IPS-18a (cell line): ENCODE data around the gene BNIP5.
"Not testable (repeated sequence)": the region's sequence is repeated elsewhere in the genome, so short reads cannot be mapped to it uniquely, and the experiment has no call there.

Experiments used
- H3K27ac ChIP-seq: one replicate; pipeline ENCODE4 v1.5.1; 2013; ENCODE audit warnings: low read length
- H3K27me3 ChIP-seq: one replicate; pipeline ENCODE4 v1.6.1; 2013; ENCODE audit warnings: mild to moderate bottlenecking, low read length; ENCODE audit not compliant: control insufficient read depth, insufficient read depth
- H3K36me3 ChIP-seq: one replicate; pipeline ENCODE4 v1.6.1; 2013; ENCODE audit warnings: low read depth, low read length; ENCODE audit not compliant: control insufficient read depth
- H3K4me1 ChIP-seq: one replicate; pipeline ENCODE4 v1.6.1; 2013; ENCODE audit warnings: low read depth, low read length; ENCODE audit not compliant: control insufficient read depth
- H3K4me3 ChIP-seq: one replicate; pipeline ENCODE4 v1.5.1; 2013; ENCODE audit warnings: low read length
- H3K9ac ChIP-seq: one replicate; pipeline ENCODE4 v1.6.1; 2013; ENCODE audit warnings: mild to moderate bottlenecking, low read length, moderate library complexity
- H3K9me3 ChIP-seq: one replicate; pipeline ENCODE4 v1.6.1; 2013; ENCODE audit warnings: low read depth, low read length; ENCODE audit not compliant: control insufficient read depth

The BNIP5 gene

DNA sequence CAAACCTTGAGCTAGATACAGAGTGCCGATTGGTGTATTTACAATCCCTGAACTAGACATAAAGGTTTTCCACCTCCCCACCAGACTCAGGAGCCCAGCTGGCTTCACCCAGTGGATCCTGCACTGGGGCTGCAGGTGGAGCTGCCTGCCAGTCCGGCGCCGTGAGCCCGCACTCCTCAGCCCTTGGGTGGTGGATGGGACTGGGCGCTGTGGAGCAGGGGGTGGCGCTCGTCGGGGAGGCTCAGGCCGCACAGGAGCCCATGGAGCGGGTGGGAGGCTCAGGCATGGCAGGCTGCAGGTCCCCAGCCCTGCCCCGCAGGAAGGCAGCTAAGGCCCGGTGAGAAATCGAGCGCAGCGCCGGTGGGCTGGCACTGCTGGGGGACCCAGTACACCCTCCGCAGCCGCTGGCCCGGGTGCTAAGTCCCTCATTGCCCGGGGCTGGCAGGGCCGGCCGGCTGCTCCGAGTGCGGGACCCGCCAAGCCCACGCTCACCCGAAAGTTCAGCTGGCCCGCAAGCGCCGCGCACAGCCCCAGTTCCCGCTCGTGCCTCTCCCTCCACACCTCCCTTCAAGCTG is 27.5 kb upstream of the BNIP5 start:
- not testable (repeated sequence) for H3K27ac ChIP-seq, H3K36me3 ChIP-seq, H3K27me3 ChIP-seq, H3K4me1 ChIP-seq, H3K4me3 ChIP-seq, H3K9ac ChIP-seq, H3K9me3 ChIP-seq

DNA sequence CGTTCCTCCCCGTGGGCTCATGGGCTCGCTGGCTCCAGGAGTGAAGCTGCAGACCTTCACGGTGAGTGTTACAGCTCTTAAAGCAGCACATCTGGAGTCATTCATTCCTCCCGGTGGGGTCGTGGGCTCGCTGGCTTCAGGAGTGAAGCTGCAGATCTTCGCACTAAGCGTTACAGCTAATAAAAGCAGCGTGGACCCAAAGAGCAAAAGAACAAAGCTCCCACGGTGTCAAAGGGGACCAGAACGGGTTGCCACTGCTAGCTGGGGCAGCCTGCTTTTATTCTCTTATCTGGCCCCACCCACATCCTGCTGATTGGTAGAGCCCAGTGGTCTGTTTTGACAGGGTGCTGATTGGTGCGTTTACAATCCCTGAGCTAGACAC is 26.7 kb upstream of the BNIP5 start:
- H3K36me3 ChIP-seq, H3K9me3 ChIP-seq, H3K4me3 ChIP-seq, H3K9ac ChIP-seq, H3K27ac ChIP-seq, H3K4me1 ChIP-seq, H3K27me3 ChIP-seq: not testable (repeated sequence)

DNA sequence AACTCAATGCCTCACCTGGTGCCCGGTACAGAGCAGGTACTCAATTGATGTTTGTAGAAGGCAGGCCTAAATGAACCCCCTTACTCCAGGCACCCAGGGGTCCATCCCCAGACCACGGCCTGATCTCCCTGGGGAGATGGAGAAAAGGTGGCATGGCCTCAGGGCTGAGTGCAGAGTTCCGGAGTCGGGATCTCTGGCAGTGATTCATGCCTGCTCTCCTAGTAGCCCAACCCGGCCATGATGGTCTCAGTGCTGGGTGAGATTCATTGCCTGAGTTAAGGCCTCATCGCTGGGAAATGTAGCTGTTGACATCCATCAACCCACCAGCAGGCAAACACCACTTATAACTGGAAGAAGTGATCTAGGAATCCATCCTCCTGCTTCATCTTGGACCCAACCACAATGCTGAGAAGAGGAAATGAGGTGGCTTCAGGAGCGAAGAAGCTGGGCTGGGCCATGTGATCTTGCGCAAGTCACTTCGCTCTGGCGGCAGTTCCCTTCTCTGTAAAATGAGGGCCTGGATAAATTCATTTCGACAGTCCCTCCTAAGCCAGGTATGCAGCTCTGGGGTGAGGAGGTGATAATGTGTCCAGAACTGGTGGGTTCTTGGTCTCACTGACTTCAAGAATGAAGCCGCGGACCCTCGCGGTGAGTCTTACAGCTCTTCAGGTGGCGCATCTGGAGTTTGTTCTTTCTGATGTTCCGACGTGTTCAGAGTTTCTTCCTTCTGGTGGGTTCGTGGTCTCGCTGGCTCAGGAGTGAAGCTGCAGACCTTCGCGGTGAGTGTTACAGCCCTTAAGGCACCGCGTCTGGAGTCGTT is 26.1 kb upstream of the BNIP5 start:
- Histone ChIP-seq H3K4me3 (no peak overlapping the region), H3K4me1 (no peaks in the 10 kb centered on the region), H3K9me3 (no peaks in the 10 kb centered on the region), H3K27ac (no peak overlapping the region), H3K27me3 (no peaks in the 10 kb centered on the region), H3K9ac (no peak overlapping the region), H3K36me3 (no peaks in the 10 kb centered on the region)

DNA sequence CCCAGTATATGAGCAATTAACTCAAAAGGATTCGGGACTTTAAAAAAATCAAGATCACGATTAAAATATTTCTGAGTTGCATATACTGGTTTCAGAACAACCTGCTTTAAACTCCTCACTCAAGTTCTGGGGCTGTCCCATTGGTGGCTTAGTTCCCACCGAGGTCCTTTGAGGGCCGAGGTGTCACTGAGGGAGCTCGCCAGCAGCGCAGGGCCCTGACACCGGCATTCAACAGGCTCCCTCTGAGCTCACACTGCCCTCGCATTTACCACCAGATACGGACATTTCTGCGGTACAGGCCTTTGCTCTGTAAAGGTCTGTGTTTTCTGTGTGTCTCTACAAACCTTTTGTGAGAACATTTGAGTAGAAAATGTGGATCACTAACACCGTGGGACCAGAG is 24.4 kb upstream of the BNIP5 start:
- Histone ChIP-seq H3K9ac (no peak overlapping the region), H3K27ac (no peak overlapping the region), H3K9me3 (no peaks in the 10 kb centered on the region), H3K4me3 (no peak overlapping the region), H3K4me1 (no peaks in the 10 kb centered on the region), H3K36me3 (no peaks in the 10 kb centered on the region), H3K27me3 (no peaks in the 10 kb centered on the region)

DNA sequence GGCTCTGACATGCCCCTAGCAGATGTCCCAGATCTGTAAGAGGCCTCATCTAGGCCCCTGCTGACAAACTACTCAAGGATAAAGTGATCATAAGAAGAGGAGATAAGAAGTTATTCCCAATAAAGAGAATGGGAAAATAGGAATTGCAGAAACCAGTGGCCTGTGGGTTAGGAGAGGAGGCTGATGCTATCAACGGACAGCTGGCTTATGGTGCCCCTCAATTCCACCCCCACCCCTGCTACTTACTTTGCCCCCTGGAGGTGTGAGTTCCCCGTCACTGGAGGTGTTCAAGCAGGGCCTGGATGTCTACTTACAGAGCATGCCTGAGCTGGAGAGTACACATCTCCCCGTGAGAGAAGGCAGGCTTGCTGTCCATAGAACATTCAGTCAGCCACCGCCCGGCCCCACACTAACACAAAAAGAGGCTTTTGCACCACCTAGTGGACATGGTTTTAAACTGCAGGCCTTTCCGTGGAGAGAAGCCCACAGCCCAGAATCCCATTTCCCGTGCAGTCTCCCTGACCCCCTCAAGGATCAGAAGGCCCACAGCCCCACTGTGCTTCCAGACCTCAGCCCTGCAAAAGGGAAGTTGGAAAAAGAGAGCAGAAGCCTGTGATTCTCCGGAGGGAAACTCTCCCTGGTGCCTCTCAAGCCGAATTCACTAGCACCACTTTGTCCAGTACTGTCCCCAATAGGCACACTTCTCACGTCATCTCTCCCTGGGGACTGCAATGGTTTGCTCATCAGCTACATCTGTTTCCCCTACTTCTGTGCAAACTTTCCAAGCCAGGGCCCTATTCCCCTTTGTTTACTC is 23.8 kb upstream of the BNIP5 start:
- Histone ChIP-seq H3K4me3 (no peak overlapping the region), H3K27ac (no peak overlapping the region), H3K9me3 (no peaks in the 10 kb centered on the region), H3K9ac (no peak overlapping the region), H3K4me1 (no peaks in the 10 kb centered on the region), H3K36me3 (no peaks in the 10 kb centered on the region), H3K27me3 (no peaks in the 10 kb centered on the region)

GRCh38 chr6:36358226-36358915 is 21.7 kb upstream of the BNIP5 start:
- Histone ChIP-seq H3K9me3 (no peaks in the 10 kb centered on the region), H3K4me1 (no peaks in the 10 kb centered on the region), H3K36me3 (no peaks in the 10 kb centered on the region), H3K4me3 (no peak overlapping the region), H3K9ac (no peak overlapping the region), H3K27ac (no peak overlapping the region), H3K27me3 (no peaks in the 10 kb centered on the region)

DNA sequence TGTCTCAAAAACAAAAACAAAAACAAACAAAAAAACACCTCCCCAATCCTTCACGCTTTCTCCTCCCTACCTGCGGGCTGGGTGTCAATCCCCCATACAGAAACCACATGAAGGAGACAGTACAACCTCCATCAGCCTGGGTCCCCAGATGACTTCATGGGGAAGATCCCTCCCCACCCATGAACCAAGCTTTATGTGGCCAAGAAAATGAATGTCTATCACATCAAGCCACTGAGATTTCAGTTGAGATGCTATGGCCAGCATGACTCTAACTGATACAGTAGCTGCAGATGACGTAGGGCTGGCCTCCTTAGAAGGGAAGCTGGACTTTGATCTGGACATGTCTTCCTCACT is 21.2 kb upstream of the BNIP5 start:
- Histone ChIP-seq H3K9me3 (no peaks in the 10 kb centered on the region), H3K27me3 (no peaks in the 10 kb centered on the region), H3K4me3 (no peak overlapping the region), H3K27ac (no peak overlapping the region), H3K9ac (no peak overlapping the region), H3K36me3 (no peaks in the 10 kb centered on the region), H3K4me1 (no peaks in the 10 kb centered on the region)

- no peaks in the 10 kb centered on the region for H3K4me1 ChIP-seq
- no peaks in the 10 kb centered on the region for H3K9me3 ChIP-seq
- no peak overlapping the region for H3K4me3 ChIP-seq
- H3K9ac ChIP-seq: no peak overlapping the region
- no peaks in the 10 kb centered on the region for H3K36me3 ChIP-seq
- no peaks in the 10 kb centered on the region for H3K27me3 ChIP-seq
- no peak overlapping the region for H3K27ac ChIP-seq
These were observed 19.1 kb upstream of the BNIP5 start for GRCh38 chr6:36355819-36356218.

DNA sequence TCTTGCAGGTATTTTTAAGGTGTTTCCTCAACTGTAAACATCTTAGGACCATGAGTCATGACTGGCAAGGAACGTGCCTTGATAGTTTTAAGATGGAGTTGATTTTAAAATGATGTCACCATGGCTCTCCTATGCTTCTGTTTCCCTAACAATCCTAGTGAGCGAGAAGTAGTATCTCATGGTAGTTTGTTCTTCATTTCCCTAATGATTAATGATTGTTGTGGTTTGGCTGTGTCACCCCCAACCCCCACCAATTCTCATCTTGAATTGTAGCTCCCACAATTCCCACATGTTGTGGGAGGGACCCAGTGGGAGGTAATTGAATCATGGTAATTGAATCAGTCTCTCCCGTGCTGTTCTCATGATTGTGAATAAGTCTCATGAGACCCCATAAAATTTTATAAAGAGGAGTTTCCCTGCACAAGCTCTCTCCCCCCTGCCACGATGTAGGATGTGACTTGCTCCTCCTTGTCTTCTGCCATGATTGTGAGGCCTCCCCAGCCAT is 16.8 kb upstream of the BNIP5 start:
- Histone ChIP-seq H3K4me1 (no peaks in the 10 kb centered on the region), H3K27me3 (no peaks in the 10 kb centered on the region), H3K4me3 (no peak overlapping the region), H3K9ac (no peak overlapping the region), H3K27ac (no peak overlapping the region), H3K9me3 (no peaks in the 10 kb centered on the region), H3K36me3 (no peaks in the 10 kb centered on the region)

GRCh38 chr6:36352477-36353157 is 15.9 kb upstream of the BNIP5 start:
- no peak overlapping the region for H3K9ac ChIP-seq
- H3K27ac ChIP-seq: no peak overlapping the region
- H3K9me3 ChIP-seq: no peaks in the 10 kb centered on the region
- no peak overlapping the region for H3K4me3 ChIP-seq
- no peaks in the 10 kb centered on the region for H3K27me3 ChIP-seq
- no peaks in the 10 kb centered on the region for H3K36me3 ChIP-seq
- H3K4me1 ChIP-seq: no peaks in the 10 kb centered on the region
